ENCODE measurements around the gene ARHGEF16.

The ARHGEF16 gene

DNA sequence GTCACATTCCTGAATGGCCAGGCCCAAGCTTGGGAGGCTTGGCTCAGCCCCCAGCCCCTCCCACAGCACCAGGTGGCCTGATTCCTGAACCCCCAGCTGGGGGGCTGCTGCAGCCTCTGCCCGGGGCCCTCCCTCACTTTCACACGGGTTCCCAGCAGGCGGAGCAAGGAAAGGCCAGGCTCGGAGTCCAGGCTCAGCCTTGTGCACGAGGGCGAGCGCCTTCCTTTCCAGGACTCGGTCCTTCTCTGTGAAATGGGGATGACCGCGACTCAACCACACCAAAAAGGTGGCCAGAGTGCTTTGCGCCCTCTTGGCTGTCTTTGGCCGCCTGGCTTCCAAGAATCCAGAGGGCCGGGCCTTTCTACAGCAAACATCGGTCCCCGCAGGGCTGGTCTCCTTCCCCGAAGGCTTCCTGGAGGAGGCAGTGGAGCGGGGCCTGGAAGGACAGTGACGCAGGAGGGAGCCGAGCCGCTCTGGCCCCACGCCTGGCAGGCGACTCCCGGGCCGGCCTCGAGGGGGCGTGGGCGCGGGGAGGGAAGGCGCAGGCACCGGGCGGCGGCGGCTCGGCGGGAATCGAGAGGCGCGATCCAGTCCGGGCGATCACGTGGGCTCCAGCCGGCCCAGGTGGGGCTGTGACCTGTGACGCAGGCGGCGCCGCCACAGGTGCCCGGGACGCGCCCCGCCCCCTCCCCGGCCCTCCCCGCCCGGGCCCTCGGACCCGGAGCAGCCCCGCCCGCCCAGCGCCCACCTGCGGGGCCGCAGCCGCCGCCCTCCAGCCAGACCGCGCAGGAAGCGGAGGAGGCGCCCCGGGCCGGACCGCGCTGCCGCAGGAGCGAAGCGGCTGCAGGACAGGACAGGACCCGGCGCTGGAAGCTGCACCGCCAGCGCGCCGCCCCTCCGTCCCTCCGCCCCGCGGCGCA is at the start of gene ARHGEF16:
Gene ARHGEF16 (plus strand): TSS at position 775 of the 920 bp plus-strand sequence. CDS start 8,420 bp downstream, outside the sequence.
- FAIRE-seq (no peak), DNase-seq (ENCODE audit: low spot score) (peak; percentile 53)

DNA sequence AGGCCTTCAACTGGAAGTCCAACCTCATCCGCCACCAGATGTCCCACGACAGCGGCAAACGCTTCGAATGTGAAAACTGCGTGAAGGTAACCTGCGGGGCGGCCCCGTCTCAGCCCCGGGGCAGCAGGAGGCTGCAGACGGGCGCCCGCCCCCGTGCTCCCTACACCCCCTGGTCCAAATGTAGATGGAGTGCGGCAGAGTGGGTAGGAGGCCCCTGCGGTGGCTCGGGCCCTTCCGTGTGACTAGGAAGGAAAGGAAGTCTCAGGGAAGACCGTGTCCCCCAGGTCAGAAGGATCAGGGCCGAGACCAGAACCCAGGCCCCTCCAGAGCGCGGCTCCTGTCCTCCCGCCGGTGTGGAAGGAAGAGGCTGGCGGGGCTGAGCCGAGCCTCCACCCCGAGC is 49.7 kb upstream of the ARHGEF16 start:
- FAIRE-seq (no peak), DNase-seq (ENCODE audit: low spot score) (no peak)

DNA sequence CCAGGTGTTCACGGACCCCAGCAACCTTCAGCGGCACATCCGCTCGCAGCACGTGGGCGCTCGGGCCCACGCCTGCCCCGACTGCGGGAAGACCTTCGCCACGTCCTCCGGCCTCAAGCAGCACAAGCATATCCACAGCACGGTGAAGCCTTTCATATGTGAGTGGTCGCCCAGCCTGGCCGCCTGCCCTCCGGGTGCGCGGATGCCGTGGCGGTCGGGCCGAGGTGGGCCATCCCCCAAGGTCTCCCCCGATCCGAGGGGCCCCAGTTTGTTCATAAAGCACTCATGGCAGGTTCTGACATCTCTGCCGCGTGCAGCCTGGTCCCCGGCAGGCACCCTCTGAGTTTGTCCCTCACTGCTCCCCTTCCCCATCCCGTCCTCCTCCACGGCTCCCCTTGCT is 49.0 kb upstream of the ARHGEF16 start:
- FAIRE-seq: no peak
- DNase-seq (ENCODE audit: low spot score): no peak

DNA sequence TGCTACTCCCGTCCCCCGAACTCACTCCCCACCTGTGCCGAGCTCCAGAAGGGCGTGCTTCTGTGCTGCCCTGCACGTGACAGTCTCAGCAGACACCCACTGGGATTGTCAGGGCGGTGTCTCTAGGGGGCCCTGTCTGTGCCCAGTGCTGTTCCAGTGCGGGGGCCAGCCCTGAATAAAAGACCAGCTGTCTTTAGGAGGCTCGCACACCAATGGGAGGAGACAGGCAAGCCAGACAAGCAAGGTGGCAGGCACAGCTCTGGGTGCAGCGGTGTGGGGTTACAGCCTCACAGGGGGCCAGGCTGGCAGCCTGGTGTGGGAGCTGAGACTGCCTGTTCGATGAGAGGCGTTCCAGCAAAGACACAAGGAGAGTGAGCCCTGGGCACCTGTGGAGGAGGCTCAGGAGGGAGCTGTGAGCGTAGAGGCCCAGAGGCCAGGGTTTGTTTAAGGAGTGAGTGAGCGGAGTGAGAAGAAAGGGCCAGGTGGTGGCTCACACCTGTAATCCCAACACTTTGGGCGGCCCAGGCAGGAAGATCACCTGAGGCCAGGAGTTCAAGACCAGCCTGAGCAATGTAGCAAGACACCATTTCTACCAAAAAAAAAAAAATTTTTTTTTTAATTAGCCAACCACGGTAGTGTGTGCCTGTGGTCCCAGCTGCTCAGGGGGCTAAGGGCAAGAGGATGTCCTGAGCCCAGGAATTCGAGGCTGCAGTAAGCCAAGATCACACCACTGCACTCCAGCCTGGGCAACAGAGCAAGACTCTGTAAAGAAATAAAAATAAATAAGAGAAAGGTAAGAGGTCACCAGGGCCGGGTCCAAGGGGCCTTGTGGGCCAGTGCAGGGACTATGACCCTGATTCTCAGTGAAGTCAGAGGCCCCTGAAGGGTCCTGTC is 48.2 kb upstream of the ARHGEF16 start:
- DNase-seq (ENCODE audit: low spot score): no peak
- FAIRE-seq: no peak

DNA sequence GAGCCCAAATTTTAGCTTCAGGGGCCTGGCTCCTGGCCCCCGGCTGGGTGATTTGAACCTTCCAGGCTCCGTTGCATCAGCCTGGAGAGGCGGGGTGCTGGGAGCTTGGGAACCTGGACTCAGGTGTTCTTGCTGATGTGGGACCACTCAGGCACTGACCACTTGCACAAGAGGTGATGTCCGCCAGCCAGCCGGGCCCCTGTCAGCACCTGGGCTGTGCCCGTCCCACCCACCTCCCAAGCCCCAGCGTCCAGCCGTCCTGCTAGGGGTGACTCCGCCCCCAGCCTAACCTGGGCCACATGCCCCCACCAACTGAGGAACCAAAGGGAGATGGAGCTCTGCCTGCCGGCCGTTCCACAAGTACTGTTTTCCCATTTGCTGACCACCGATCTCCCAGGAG is 47.4 kb upstream of the ARHGEF16 start:
- DNase-seq (ENCODE audit: low spot score): no peak
- FAIRE-seq: no peak

DNA sequence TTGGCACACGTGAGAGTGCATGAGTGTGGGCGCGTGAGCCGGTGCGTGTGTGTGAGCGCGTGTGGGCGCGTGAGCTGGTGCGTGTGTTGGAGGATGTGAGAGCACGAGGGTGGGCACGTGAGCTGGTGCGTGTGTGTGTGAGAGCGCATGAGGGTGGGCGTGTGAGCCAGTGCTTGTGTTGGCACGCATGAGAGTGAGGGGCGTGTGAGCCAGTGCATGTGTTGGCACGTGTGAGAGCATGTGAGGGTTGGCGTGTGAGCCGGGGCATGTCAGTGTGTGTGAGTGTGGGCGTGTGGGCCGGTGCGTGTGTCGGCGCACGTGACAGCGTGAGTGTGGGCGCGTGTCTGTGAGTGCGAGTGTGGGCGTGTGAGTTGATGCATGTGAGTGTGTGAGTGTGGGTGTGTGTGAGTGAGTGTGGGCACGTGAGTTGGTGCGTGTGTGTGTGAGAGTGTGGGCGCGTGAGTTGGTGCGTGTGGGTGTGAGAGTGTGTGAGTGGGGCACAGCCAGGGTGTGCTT is 45.7 kb upstream of the ARHGEF16 start:
- no peak for FAIRE-seq
- DNase-seq (ENCODE audit: low spot score): no peak

DNA sequence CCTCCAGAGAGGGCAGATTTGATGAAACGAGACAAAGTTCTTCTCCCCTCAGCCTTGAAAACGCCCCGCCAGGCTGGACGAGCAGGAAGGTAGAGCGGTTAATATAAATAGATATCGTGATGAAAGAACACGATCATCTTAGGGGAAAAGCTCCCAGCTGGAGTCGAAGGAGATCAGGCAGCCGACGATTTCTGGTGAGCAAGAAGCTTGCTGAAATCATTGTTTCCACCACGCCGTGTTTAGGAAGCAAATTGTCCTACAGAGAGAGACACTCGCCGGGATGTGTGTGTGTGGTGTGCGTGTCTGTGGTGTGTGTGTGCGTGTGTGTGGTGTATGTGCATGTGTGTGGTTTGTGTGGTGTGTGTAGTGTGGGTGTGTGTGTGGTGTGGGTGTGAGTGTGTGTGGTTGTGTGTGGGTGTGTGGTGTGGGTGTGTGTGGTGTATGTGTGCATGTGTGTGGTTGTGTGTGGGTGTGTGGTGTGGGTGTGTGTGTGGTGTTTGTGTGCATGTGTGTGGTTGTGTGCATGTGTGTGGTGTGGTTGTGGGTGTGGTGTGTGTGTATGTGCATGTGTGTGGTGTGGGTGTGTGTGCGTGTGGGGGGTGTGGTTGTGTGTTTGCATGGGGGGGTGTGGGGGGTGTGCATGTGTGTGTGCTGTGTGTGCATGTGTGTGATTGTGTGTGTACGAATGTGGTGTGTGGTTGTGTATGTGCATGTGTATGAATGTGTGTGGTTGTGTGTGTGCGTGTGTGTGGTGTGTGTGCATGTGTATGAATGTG is 44.9 kb upstream of the ARHGEF16 start:
- no peak for DNase-seq (ENCODE audit: low spot score)

DNA sequence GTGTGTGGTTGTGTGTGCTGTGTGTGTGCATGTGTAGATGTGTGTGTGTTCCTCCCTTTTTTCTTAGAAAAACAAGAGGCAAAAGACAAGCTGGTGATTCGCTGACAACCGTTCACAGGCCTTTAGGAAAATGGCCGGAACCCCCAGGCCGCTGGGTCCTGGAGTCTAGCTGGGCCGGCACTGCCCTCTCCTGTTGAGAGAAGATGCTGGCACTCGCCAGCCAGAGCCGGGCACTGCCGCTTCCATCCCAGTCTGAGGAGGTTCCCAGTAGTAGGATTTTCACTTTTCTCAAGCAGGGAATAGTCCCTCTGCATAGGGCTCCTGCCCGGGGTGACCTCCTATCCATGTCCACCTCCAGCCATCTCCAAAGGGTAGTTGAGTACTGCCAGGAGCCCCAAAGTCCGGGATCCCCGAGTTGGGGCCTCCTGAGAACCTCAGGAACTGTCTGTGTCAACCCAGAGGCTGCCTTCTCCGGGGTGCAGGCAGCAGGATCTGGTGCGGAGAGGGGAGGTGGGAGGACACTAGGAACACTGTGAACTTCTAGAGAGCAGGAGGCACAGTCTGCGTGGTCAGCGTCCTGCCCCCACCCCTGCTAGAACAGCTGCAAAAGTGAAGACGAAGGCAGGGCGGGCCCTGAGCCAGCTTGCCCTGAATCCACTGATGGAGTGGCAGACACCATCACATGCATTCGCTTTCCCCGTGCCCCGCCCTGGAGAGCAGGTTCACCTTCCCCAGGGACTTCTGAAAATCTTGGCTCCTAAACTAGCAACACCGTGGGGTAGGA is 44.1 kb upstream of the ARHGEF16 start:
- no peak for DNase-seq (ENCODE audit: low spot score)

More for the DNA sequence above, 44.9 kb upstream of the ARHGEF16 start:
- no peak for FAIRE-seq

DNA sequence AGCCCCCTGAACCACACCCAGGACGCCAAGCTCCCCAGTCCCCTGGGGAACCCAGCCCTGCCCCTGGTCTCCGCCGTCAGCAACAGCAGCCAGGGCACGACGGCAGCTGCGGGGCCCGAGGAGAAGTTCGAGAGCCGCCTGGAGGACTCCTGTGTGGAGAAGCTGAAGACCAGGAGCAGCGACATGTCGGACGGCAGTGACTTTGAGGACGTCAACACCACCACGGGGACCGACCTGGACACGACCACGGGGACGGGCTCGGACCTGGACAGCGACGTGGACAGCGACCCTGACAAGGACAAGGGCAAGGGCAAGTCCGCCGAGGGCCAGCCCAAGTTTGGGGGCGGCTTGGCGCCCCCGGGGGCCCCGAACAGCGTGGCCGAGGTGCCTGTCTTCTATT is 42.7 kb upstream of the ARHGEF16 start:
- FAIRE-seq (no peak), DNase-seq (ENCODE audit: low spot score) (no peak)

More for the DNA sequence above, 44.1 kb upstream of the ARHGEF16 start:
- no peak for FAIRE-seq

DNA sequence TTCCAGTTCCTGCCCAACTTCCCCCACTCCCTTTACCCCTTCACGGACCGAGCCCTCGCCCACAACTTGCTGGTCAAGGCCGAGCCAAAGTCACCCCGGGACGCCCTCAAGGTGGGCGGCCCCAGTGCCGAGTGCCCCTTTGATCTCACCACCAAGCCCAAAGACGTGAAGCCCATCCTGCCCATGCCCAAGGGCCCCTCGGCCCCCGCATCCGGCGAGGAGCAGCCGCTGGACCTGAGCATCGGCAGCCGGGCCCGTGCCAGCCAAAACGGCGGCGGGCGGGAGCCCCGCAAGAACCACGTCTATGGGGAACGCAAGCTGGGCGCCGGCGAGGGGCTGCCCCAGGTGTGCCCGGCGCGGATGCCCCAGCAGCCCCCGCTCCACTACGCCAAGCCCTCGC is 42.1 kb upstream of the ARHGEF16 start:
- DNase-seq (ENCODE audit: low spot score): no peak
- no peak for FAIRE-seq

DNA sequence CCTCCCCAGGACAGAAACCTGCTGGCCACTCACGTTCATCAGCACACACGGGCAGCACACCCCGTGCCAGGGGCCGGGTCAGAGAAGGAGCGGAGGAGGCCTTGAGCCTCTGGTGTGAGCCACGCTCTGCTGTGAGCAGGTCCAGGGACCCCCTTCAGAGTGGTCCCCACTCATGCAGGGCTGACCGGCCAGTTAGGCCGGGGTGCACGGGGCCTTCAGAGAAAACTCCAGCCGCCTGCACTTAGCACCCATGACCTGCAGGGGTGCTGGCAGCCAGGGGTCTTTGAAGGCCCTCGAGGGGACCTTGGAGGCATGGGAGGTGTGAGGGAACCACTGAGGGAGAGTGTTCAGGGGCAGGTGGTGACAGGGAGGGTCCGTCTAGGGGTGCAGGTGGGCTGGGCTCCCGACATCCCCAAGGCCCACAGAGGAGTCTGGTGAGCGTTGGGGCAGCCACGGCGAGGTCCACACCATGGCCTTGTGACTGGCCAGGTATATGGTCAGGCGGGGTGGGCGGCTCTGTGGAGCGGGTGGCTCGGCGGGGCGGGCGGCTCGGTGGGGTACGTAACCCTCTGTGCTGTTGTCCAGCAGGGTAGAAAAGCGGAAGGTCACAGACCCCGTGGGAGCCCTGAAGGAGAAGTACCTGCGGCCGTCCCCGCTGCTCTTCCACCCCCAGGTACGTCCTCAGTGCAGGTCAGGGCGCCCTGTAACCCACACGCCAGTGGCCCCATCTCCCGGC is 40.3 kb upstream of the ARHGEF16 start:
- no peak for DNase-seq (ENCODE audit: low spot score)
- FAIRE-seq: no peak

DNA sequence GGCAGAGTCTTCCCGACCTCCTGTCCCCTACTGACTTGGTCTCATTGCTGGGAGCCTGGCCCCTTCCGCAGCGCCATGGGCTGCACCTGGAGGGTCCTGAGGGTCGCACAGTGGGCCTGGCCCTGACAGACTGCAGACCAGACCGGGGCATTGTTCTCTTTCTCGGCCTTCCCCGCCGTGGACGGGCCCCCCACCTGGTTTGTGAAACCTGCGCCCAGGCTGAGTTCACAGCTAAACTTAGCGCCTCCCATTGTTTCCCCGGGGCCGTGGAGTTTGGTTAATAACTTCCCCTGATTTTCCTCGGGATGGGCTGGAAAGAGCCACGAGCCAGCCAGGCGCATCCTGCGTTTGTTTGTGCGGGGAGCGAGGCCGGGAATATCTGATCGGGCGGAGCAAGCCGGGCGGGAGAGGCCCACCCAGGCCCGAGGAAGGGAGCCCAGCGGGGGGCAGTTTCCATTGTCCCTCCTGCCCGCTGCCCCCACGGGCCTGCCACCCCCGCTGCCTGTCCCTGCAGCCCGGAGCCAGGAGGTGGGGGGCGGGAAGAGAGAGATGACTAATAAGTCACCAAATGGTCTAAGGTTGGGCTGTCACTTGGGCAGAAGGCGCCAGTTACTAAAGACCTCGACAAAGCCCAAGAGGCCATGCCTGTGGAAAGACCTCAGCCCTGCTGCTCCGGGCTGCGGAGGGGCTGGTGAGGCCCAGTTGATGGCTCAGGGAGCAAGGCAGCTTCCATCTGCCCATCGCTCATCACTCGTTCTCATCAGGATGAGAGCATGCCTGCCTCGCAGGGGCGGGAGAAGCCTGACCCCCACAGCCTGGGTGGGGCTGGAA is 39.0 kb upstream of the ARHGEF16 start:
- no peak for FAIRE-seq

DNA sequence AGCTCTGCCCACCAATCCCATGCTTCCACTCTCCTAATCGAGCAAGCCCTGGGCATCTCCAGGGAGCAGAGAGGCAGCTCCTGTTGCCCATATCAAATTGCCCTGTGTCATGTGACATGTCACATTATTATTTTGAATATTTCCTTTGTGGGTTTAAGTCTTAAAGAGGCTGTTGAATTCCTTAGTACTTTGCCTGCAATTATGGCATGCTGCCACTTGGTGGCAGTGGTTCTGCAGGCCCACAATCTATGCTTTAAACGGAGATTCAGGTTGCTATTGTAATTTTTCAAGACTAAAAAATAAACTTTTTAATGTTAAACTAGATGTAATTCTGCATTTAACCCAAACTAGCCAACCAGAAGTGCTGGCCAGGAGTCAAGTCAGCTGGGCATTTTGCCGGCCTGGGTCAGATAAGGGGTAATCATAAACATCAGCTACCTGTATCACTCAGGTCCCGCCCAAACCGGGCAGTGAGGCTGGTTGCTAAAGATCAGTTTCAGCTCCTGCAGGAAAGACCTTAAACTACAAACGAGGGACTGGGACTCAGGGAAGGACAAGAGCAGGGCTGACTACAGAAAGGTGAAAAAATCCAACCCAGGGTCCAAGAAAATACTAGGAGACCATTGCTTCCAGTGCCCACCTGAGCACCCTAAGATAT is 37.3 kb upstream of the ARHGEF16 start:
- DNase-seq (ENCODE audit: low spot score): peak; percentile 26
- peak; percentile 38 for FAIRE-seq

More for the DNA sequence above, 39.0 kb upstream of the ARHGEF16 start:
- DNase-seq (ENCODE audit: low spot score): no peak

DNA sequence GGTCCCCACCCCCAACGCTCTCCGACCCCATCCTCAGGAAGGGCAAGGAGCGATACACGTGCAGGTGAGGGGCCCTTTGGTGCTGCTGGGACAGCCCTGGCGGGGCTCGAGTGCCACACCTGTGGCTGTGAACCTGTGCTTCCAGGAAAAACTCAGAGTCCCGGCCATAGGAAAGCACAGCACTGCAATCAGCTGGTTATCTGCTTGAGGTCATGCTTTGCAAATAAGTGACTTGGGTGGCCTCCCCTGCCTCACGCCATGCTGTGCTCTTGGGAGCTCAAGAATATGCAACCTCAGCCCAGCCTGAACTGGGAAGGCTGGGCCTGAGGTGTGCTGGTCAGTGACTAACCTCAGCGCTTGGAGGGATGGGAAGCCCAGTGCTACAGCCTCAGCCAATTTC is 36.5 kb upstream of the ARHGEF16 start:
- DNase-seq (ENCODE audit: low spot score): no peak
- FAIRE-seq: no peak

DNA sequence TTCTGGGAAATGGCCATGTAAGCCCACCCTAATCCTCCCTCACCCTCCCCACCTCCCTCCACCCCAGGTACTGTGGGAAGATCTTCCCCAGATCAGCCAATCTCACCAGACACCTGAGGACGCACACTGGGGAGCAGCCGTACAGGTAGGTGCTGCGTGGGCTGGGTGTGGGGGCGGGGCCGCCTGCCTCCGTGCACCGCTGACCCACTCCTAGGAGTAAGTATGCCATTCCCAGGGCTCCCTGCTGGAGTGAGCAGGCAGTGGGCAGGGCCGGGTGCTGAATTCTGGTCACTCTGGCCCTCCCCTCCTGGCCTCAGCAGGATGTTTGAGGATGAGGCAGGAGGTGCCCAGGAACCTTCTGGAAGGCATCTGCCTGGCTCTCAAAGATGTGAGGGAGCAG is 35.9 kb upstream of the ARHGEF16 start:
- no peak for DNase-seq (ENCODE audit: low spot score)
- FAIRE-seq: no peak

DNA sequence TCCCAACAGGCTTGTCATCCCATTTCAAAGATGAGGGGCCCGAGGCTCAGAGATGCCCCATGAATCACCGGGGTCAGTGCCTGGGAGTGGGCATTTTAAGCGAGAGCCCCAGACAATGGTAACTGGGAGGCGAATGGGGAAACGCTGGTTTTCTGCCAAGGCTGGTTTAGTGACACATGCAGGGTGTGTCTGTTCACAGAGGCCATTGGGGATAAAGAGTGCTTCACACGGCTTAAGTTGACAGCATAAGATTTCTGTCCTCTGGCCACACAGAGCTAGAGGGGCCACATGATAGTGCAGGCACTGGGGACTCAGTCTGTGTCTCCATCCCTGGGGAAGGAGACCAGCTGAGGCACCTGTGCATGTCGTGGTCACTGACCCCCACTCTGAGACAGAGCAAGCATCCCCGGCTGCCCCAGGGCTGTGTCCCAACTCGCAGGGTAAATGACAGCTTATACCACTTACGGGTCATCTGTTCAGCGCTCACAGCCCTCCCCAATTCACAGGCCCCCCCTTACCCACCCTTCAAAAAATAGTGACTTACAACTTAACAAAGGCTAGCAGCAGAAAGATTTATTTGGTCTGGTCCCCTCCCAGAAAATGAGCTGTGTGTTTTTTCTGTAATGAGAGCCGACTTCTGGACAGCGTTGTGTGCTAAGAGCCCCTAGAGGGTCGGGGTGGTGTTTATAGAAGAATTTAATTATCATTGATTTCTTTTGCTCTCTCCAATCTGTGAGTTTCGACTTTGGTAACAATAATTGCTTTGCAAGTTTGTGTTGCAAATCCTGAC is 34.9 kb upstream of the ARHGEF16 start:
- FAIRE-seq: no peak
- no peak for DNase-seq (ENCODE audit: low spot score)

DNA sequence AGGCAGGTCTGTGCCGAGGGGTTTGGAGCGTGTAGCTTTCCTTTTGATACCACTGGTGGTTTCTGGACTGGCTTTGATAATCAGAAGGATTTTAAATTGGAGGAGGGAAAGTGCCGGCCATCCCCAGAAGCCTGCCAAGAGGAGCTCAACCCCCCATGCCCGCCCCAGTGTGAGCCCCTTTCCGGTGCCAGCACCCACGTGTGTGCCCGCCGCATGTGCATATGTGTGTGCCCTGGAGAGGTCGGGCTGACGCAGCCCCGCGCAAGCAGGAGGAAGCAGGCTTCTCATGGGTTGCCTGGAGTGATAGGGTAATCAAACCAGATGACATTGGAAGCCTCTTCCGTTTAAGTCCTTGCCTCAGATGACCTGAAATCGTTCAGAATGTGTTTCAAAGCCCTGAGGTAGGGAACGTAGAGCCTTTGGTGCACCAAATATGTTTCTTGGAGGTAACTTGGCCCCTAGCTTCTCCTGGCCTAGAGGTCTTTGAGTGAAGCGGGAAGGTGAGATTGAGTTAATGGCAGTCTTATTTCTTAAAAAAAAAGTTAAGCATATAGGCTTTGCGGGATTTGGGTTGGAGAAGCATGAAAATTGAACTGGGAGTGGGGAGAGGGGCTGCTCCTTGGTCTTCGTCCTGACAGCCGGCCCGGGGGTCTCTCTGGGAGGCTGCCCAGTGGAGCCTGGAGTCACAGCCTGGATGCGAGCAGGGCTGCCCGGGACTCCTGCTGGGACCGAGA is 34.1 kb upstream of the ARHGEF16 start:
- FAIRE-seq: no peak
- no peak for DNase-seq (ENCODE audit: low spot score)
